HepG2 (cell line): ENCODE data around the gene SFMBT1. TPM values are rescaled to one million over a fixed set of nuclear protein-coding genes. Genes with fewer than 3 reads are reported as not detected.

ENCODE experiments used
- ATAC-seq: fragments of 200-7000 bp; cut with Tn5 transposase; 3 replicates; pipeline ENCODE4 v1.9.1; 2020; ENCODE audit warnings: mild to moderate bottlenecking, moderate library complexity
- BruUV-seq: library from RNA; stranded (reverse); fragments of 400-500 nt; replicated peaks from 2 replicates; lab custom pipeline; 2021; lab: Mats Ljungman, UMichigan
- CTCF ChIA-PET: fragments of 300-600 bp; formaldehyde crosslinking; extraction: SDS; loops from one replicate; lab custom pipeline; 2021; ENCODE audit warnings: low total read pairs, inconsistent platforms, low intra/inter-chr PET ratio; lab: Yijun Ruan, JAX
- POLR2A ChIA-PET: fragments of 350-600 bp; sonication (Branson Sonifier 250); formaldehyde crosslinking; loops from one replicate; lab custom pipeline; 2020; ENCODE audit warnings: antibody characterized with exemption, inconsistent platforms; lab: Yijun Ruan, JAX
- DNase-seq: peaks from one replicate; pipeline ENCODE4 v3.0.0-alpha.2; 2015; ENCODE audit warnings: low spot score
- FAIRE-seq: peaks from 3 replicates; lab custom pipeline; 2011; peaks lifted over from hg19 to GRCh38; lab: Jason Lieb, UNC
- H2AFZ ChIP-seq: one replicate; pipeline ENCODE4 v1.6.1; 2011; ENCODE audit warnings: low read length, inconsistent platforms
- H3K27ac ChIP-seq: fragments of 300-600 bp; 3 replicates; pipeline ENCODE4 v1.8.0; 2011; ENCODE audit warnings: mixed run types, mild to moderate bottlenecking, mixed read lengths, low read length, inconsistent platforms; ENCODE audit not compliant: insufficient read depth; ENCODE audit errors: extremely low read length
- H3K27me3 ChIP-seq, 2 experiments: fragments of 200-600 bp in 1 of 2; 2 replicates in 1 of 2; 3 replicates in 1 of 2; pipeline versions ENCODE4 v1.6.0 to v1.8.0; 2011; ENCODE audit warnings: low read length in 2 of 2, mild to moderate bottlenecking in 2 of 2, moderate library complexity in 2 of 2, inconsistent platforms in 1 of 2; ENCODE audit not compliant: insufficient read depth in 2 of 2, control insufficient read depth in 1 of 2
- H3K36me3 ChIP-seq, 2 experiments: fragments of 200-600 bp in 1 of 2; replicated peaks in 1 of 2; 2 replicates in 1 of 2; 3 replicates in 1 of 2; pipeline versions ENCODE4 v1.5.1 to v1.8.0; 2011; ENCODE audit warnings: low read length in 2 of 2, inconsistent platforms in 1 of 2; ENCODE audit not compliant: insufficient read depth in 2 of 2, control insufficient read depth in 1 of 2
- H3K4me1 ChIP-seq: 2 replicates; pipeline ENCODE4 v1.5.1; 2012; ENCODE audit warnings: low read length, inconsistent platforms; ENCODE audit not compliant: insufficient read depth
- H3K4me2 ChIP-seq: 2 replicates; pipeline ENCODE4 v1.6.0; 2011; ENCODE audit warnings: low read depth, low read length, inconsistent platforms
- H3K4me3 ChIP-seq, 3 experiments: fragments of 200-600 bp in 1 of 3; sonication (generic), shearing (Covaris generic) in 1 of 3; replicated peaks in 1 of 3; 2 replicates each; pipeline ENCODE4 v1.5.1; 2011 to 2016; ENCODE audit warnings: low read length in 3 of 3, inconsistent platforms in 2 of 3, low read depth in 2 of 3, mild to moderate bottlenecking in 2 of 3, control low read depth in 1 of 3, mixed read lengths in 1 of 3; ENCODE audit not compliant: insufficient read depth in 1 of 3
- H3K79me2 ChIP-seq: one replicate; pipeline ENCODE4 v1.6.1; 2011; ENCODE audit warnings: low read length, inconsistent platforms; ENCODE audit not compliant: insufficient read depth
- H3K9ac ChIP-seq: 2 replicates; pipeline ENCODE4 v1.6.0; 2011; ENCODE audit warnings: mild to moderate bottlenecking, low read depth, low read length, inconsistent platforms; ENCODE audit not compliant: insufficient read depth
- H3K9me3 ChIP-seq: 2 replicates; pipeline ENCODE4 v1.5.1; 2012; ENCODE audit warnings: mild to moderate bottlenecking, low read length
- H4K20me1 ChIP-seq: 2 replicates; pipeline ENCODE4 v1.6.0; 2011; ENCODE audit warnings: inconsistent platforms, mild to moderate bottlenecking, low read length, moderate library complexity; ENCODE audit not compliant: insufficient read depth
- CENPX ChIP-seq: sonication (generic); formaldehyde crosslinking; IDR thresholded peaks from 2 replicates; pipeline ENCODE4 v1.9.0; 2021; ENCODE audit warnings: mild to moderate bottlenecking, missing genetic modification reagents, moderate library complexity
- CREM ChIP-seq, 2 experiments: sonication (generic) in 1 of 2; formaldehyde crosslinking in 1 of 2; IDR thresholded peaks; 2 replicates each; pipeline versions ENCODE4 v1.4.0 to v1.6.1; 2016 to 2020; ENCODE audit warnings: antibody characterized with exemption in 1 of 2, mild to moderate bottlenecking in 1 of 2, missing genetic modification reagents in 1 of 2
- FOXM1 ChIP-seq: sonication (generic); formaldehyde crosslinking; IDR thresholded peaks from 2 replicates; pipeline ENCODE4 v1.5.0; 2020; ENCODE audit warnings: missing genetic modification reagents
- MIER2 ChIP-seq: IDR thresholded peaks from 2 replicates; pipeline ENCODE4 v1.6.1; 2016; ENCODE audit warnings: missing biosample characterization, missing genetic modification reagents
- PRMT3 ChIP-seq: sonication (generic); formaldehyde crosslinking; IDR thresholded peaks from 2 replicates; pipeline ENCODE4 v1.8.1; 2022; ENCODE audit warnings: low read depth, mild to moderate bottlenecking, moderate library complexity, missing genetic modification reagents, borderline replicate concordance
- SNAPC4 ChIP-seq: sonication (generic); formaldehyde crosslinking; IDR thresholded peaks from 2 replicates; pipeline ENCODE4 v1.4.0; 2020; ENCODE audit warnings: mild to moderate bottlenecking, missing genetic modification reagents
- ZMYM3 ChIP-seq: sonication (generic); formaldehyde crosslinking; IDR thresholded peaks from 2 replicates; pipeline ENCODE4 v1.5.1; 2020; ENCODE audit warnings: mild to moderate bottlenecking, missing genetic modification reagents
- ZNF253 ChIP-seq: sonication (generic); formaldehyde crosslinking; IDR thresholded peaks from 2 replicates; pipeline ENCODE4 v1.8.0; 2022; ENCODE audit warnings: mild to moderate bottlenecking, missing genetic modification reagents, borderline replicate concordance
- ZNF367 ChIP-seq: sonication (generic); formaldehyde crosslinking; IDR thresholded peaks from 2 replicates; pipeline ENCODE4 v1.4.0; 2020; ENCODE audit warnings: missing genetic modification reagents, borderline replicate concordance
- ZNF407 ChIP-seq: sonication (generic); formaldehyde crosslinking; IDR thresholded peaks from one replicate; pipeline ENCODE4 v1.5.1; 2020; ENCODE audit warnings: mild to moderate bottlenecking, missing genetic modification reagents; ENCODE audit errors: not compliant biosample characterization
- ZNF605 ChIP-seq: sonication (generic); formaldehyde crosslinking; IDR thresholded peaks from 2 replicates; pipeline ENCODE4 v1.8.0; 2022; ENCODE audit warnings: mild to moderate bottlenecking, missing genetic modification reagents
- WGBS: methylation state at CpG from one replicate; pipeline ENCODE4 v1.1.6; 2017; ENCODE audit warnings: low lambda C conversion rate; 5-methylcytosine and 5-hydroxymethylcytosine counted together
- in situ Hi-C: cut with HindIII; loops from 2 replicates; pipeline ENCODE4 v1.10.0; 2017; ENCODE audit warnings: low pct_unique_long_range_greater_than_20kb; ENCODE audit not compliant: extremely low pct_ligation_motif_present
- intact Hi-C: fragments of 100-400 bp; cut with micrococcal nuclease; formaldehyde crosslinking; loops from one replicate; pipeline ENCODE4 v1.10.0; 2022; ENCODE audit not compliant: unreplicated experiment
- polyA plus RNA-seq, 8 experiments: library from polyadenylated mRNA; depleted of rRNA in 3 of 8; stranded (reverse) in 7 of 8; unstranded in 1 of 8; fragments of >200 nt; fragmentation: Illumina TruSeq in 4 of 8; extraction: Trizol in 4 of 8; gene quantifications; 2 replicates each; pipeline versions ENCODE4 v1.2.1 to v1.2.3, GENCODE V29; 2011 to 2016; ENCODE audit warnings: low read depth in 4 of 8, missing spikeins in 1 of 8, mixed read lengths in 1 of 8; ENCODE audit not compliant: insufficient read depth in 1 of 8
- total RNA-seq, 5 experiments: library from RNA; depleted of rRNA; stranded (reverse); fragments of >200 nt; fragmentation: Illumina TruSeq; extraction: Trizol; gene quantifications; 2 replicates each; pipeline ENCODE4 v1.2.3, GENCODE V29; 2016; ENCODE audit warnings: low read depth in 1 of 5

SFMBT1 gene
- total and polyA plus RNA-seq, 2 of the 13 experiments (the other 11 are each of a cell fraction or from before 2014, with no cell fraction given) = 3.8 to 12.8 TPM

GRCh38 chr3:53062905-53063304 lies 17.0 kb upstream of the SFMBT1 start:
- Histone ChIP-seq H2AFZ (no peak overlapping the region), H3K36me3 (no peaks in the 10 kb centered on the region), H3K4me1 (no peaks in the 10 kb centered on the region), H3K79me2 (no peaks in the 10 kb centered on the region), H3K9me3 (no peaks in the 10 kb centered on the region), H3K27me3 (peaks cover under 1 to 3% of the 10 kb centered on the region in 2 experiments; a peak in 3 of 5 replicates), H3K27ac (no peak overlapping the region), H3K4me2 (no peak overlapping the region), H3K4me3 (no peak overlapping the region), H4K20me1 (no peaks in the 10 kb centered on the region), H3K9ac (no peak overlapping the region)
- ChIA-PET CTCF (no interaction called here), POLR2A (no interaction called here)
- TF ChIP-seq SNAPC4 (CRISPR knock-in tag) (no peak), ZNF605 (CRISPR knock-in tag) (no peak), PRMT3 (CRISPR knock-in tag) (no peak), MIER2 (no peak), FOXM1 (CRISPR knock-in tag) (no peak), CENPX (CRISPR knock-in tag) (no peak), ZMYM3 (CRISPR knock-in tag) (no peak), ZNF367 (CRISPR knock-in tag) (no peak), ZNF407 (CRISPR knock-in tag) (no peak), CREM (IDR thresholded peaks at IDR 0.05) (no peak), CREM (CRISPR knock-in tag; IDR thresholded peaks at IDR 0.05) (no peak), ZNF253 (CRISPR knock-in tag) (no peak)
- WGBS = 63% methylated on average over 2 of the region's 2 CpGs
- intact Hi-C loops (no loop called here), in situ Hi-C loops (no loop called here)
- FAIRE-seq (no peak), DNase-seq (no peak), ATAC-seq (no peak)
- no TSS peak for BruUV-seq
